ENCODE measurements around the gene ICA1. TPM values are rescaled to one million over a fixed set of nuclear protein-coding genes. Genes with fewer than 3 reads are reported as not detected.

The ICA1 gene
- total RNA-seq, 1 donor from 2014 or later: 13.1 TPM

DNA sequence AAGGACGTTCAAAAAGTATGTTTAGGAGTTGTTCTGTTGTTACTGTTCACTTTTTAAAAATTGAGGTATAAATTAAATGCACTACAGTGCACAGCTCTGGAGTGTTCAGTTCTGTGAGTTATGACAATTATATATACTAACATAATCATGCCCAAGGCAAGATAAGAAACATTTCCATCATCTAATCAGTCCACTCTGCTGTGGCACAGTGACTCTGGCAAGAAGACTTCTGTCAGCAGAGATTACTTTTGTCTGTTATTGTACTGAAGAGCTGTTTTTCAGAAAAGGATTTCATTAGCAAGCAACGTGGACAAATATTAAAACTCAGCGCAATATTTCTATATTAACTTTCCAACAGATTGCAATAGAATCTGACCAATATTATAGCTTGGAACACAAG, 32.0 kb downstream of the ICA1 start:
- Histone ChIP-seq H3K4me3 (no peak overlapping the region), H3K79me2 (ENCODE audit: low read depth) (no peaks in the 10 kb centered on the region), H4K20me1 (ENCODE audit: low read depth) (no peaks in the 10 kb centered on the region), H3K27ac (no peak overlapping the region), H3K36me3 (no peaks in the 10 kb centered on the region), H3F3A (ENCODE audit: low read depth) (no peaks in the 10 kb centered on the region), H3K9ac (no peak overlapping the region), H3K4me2 (no peak overlapping the region), H3K27me3 (no peaks in the 10 kb centered on the region), H3K4me1 (no peaks in the 10 kb centered on the region), H2AFZ (replicated peaks) (no peak overlapping the region), H3K9me3 (ENCODE audit: low read depth) (no peaks in the 10 kb centered on the region)
- Mint-ChIP-seq H3K27ac (no peak overlapping the region), H3K4me3 (no peak overlapping the region), H3K27me3 (ENCODE audit: insufficient read depth, low read depth) (no peaks in the 10 kb centered on the region), H3K36me3 (no peaks in the 10 kb centered on the region), H3K9me3 (no peaks in the 10 kb centered on the region), H3K4me1 (no peaks in the 10 kb centered on the region)
- TF ChIP-seq, protein P1, sequence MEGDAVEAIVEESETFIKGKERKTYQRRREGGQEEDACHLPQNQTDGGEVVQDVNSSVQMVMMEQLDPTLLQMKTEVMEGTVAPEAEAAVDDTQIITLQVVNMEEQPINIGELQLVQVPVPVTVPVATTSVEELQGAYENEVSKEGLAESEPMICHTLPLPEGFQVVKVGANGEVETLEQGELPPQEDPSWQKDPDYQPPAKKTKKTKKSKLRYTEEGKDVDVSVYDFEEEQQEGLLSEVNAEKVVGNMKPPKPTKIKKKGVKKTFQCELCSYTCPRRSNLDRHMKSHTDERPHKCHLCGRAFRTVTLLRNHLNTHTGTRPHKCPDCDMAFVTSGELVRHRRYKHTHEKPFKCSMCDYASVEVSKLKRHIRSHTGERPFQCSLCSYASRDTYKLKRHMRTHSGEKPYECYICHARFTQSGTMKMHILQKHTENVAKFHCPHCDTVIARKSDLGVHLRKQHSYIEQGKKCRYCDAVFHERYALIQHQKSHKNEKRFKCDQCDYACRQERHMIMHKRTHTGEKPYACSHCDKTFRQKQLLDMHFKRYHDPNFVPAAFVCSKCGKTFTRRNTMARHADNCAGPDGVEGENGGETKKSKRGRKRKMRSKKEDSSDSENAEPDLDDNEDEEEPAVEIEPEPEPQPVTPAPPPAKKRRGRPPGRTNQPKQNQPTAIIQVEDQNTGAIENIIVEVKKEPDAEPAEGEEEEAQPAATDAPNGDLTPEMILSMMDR (IDR thresholded peaks at IDR 0.05): no peak
- TF ChIP-seq EZH2phosphoT487 (IDR thresholded peaks at IDR 0.05): no peak
- no peak for TF ChIP-seq EZH2 (IDR thresholded peaks at IDR 0.05)
- no peak for DNase-seq (ENCODE audit: low spot score)

DNA sequence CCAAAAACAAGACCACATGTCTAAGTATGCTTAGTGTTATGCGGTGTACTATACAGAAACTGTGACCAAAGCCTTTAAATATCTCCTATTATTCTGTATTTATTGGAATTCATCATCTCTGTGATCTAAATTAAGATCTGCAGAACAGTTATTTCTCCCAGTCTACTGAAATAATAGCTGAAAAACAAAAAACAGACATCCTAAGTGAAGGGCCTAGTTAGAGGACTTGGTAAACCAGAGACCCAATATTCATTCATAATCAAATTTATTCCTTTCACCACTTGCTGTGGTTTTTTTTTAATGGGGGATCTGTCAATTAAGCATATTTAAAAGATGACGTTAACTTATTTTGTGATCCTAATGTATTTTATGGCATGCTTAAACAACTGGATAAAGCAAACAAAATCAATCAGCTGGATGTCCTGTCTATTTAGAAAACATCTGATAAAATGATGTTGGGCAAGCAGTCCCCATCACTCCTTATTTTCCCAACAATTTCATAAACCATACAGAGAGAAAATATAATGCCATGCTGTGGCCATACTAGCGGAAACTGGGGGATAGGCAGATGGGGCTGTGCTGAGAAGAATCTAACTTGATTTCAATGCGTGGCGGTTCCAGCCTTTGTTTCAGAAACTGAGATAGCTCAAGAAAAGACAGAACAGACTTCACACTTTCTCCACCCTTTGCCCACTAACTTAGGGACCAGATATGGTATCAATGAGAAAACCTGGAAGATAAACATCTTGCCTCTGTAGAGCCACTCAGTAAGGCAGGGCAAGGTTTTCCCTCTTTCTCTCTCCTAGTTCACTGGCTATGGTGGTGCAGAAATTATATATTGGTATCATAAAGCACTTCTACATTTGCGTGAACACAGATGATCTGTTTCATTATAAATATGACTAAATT, 32.9 kb downstream of the ICA1 start:
- Histone ChIP-seq H3K9me3 (ENCODE audit: low read depth) (no peaks in the 10 kb centered on the region), H3K4me2 (no peak overlapping the region), H3K9ac (no peak overlapping the region), H3K36me3 (no peaks in the 10 kb centered on the region), H3K27me3 (no peaks in the 10 kb centered on the region), H2AFZ (replicated peaks) (no peak overlapping the region), H3F3A (ENCODE audit: low read depth) (no peaks in the 10 kb centered on the region), H3K79me2 (ENCODE audit: low read depth) (no peaks in the 10 kb centered on the region), H3K4me1 (no peaks in the 10 kb centered on the region), H4K20me1 (ENCODE audit: low read depth) (no peaks in the 10 kb centered on the region), H3K27ac (no peak overlapping the region), H3K4me3 (no peak overlapping the region)
- Mint-ChIP-seq H3K4me1 (no peaks in the 10 kb centered on the region), H3K36me3 (no peaks in the 10 kb centered on the region), H3K27ac (no peak overlapping the region), H3K9me3 (no peaks in the 10 kb centered on the region), H3K4me3 (no peak overlapping the region), H3K27me3 (ENCODE audit: insufficient read depth, low read depth) (no peaks in the 10 kb centered on the region)
- no peak for TF ChIP-seq EZH2 (IDR thresholded peaks at IDR 0.05)
- no peak for DNase-seq (ENCODE audit: low spot score)

DNA sequence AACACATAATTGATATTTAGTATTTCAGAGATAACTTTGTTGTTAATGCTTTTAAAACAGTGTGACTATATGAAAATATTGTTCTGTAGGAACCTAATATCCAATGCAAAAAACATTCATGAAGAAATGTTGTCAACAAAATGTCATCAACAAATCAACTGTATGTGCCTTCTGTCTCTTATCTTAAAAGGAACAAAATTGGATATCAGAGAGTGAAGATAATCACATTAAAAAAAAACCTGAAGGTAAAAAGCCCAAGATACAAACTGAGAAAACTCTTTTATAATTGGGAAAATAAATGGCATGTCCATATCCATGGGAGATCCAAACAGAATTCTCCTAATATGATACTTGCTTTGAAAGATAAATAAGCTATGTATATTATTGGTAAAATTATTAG, 33.9 kb downstream of the ICA1 start:
- no peaks in the 10 kb centered on the region for H3K4me1 Mint-ChIP-seq
- Histone ChIP-seq H3K4me1 (no peaks in the 10 kb centered on the region), H3K27ac (no peak overlapping the region), H2AFZ (replicated peaks) (no peak overlapping the region), H3K36me3 (no peaks in the 10 kb centered on the region), H3K9ac (no peak overlapping the region), H3F3A (ENCODE audit: low read depth) (no peaks in the 10 kb centered on the region), H4K20me1 (ENCODE audit: low read depth) (no peaks in the 10 kb centered on the region), H3K27me3 (no peaks in the 10 kb centered on the region), H3K9me3 (ENCODE audit: low read depth) (no peaks in the 10 kb centered on the region), H3K4me2 (no peak overlapping the region), H3K4me3 (no peak overlapping the region), H3K79me2 (ENCODE audit: low read depth) (no peaks in the 10 kb centered on the region)
- TF ChIP-seq, protein P1 (IDR thresholded peaks at IDR 0.05): no peak
- TF ChIP-seq EZH2phosphoT487 (IDR thresholded peaks at IDR 0.05) (no peak), EZH2 (IDR thresholded peaks at IDR 0.05) (no peak)
- DNase-seq (ENCODE audit: low spot score): no peak
- no peaks in the 10 kb centered on the region for H3K27me3 Mint-ChIP-seq (ENCODE audit: insufficient read depth, low read depth)
- H3K27ac Mint-ChIP-seq: no peak overlapping the region
- H3K9me3 Mint-ChIP-seq: no peaks in the 10 kb centered on the region
- no peaks in the 10 kb centered on the region for H3K36me3 Mint-ChIP-seq
- no peak overlapping the region for H3K4me3 Mint-ChIP-seq

DNA sequence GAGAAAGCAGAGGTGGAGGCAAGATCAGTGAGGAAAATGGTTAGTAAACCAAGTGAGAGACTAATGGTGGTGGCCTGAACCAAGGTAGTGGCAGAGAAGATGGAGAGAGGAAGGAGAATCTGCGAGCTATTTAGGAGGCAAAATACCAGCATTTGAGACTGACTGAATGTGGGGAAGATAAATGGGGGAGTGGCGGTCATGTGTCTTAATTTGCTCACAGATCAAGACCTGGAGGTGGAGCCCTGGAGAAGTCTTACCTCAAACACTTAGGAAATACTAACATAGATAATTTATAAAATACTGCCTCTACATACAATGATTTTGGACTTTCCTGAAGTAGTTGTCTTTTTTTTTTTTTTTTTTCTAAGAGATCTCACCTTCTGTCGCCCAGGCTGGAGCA, 34.7 kb downstream of the ICA1 start:
- peaks cover 1% of the 10 kb centered on the region for H3K4me1 ChIP-seq
- TF ChIP-seq EZH2 (IDR thresholded peaks at IDR 0.05) (no peak), EZH2phosphoT487 (IDR thresholded peaks at IDR 0.05) (no peak)
- TF ChIP-seq, protein P1 (IDR thresholded peaks at IDR 0.05): no peak
- Mint-ChIP-seq H3K36me3 (no peaks in the 10 kb centered on the region), H3K4me3 (no peak overlapping the region), H3K27ac (no peak overlapping the region), H3K9me3 (no peaks in the 10 kb centered on the region), H3K4me1 (peaks cover 6% of the 10 kb centered on the region), H3K27me3 (ENCODE audit: insufficient read depth, low read depth) (no peaks in the 10 kb centered on the region)
- no peak overlapping the region for H3K4me2 ChIP-seq
- no peaks in the 10 kb centered on the region for H3K79me2 ChIP-seq (ENCODE audit: low read depth)
- H3F3A ChIP-seq (ENCODE audit: low read depth): peaks cover 2% of the 10 kb centered on the region
- H3K9me3 ChIP-seq (ENCODE audit: low read depth): no peaks in the 10 kb centered on the region
- DNase-seq (ENCODE audit: low spot score): no peak
- no peak overlapping the region for H3K27ac ChIP-seq
- no peaks in the 10 kb centered on the region for H3K27me3 ChIP-seq
- H4K20me1 ChIP-seq (ENCODE audit: low read depth): no peaks in the 10 kb centered on the region
- no peaks in the 10 kb centered on the region for H3K36me3 ChIP-seq
- H3K9ac ChIP-seq: no peak overlapping the region
- no peak overlapping the region for H3K4me3 ChIP-seq
- no peak overlapping the region for H2AFZ ChIP-seq (replicated peaks)

Measured in neural progenitor cell (in vitro differentiated cells).